GM19468 (cell line): ENCODE data around the gene OR4S2.
A peak's percentile ranks its signal among the peaks of the same experiment; 100 is the strongest.

Source experiments
- ATAC-seq: cut with Tn5 transposase; IDR thresholded peaks from one replicate; pipeline ENCODE4 v1.9.1; 2021; ENCODE audit warnings: mild to moderate bottlenecking, moderate library complexity, moderate number of reproducible peaks; ENCODE audit not compliant: unreplicated experiment; ENCODE audit errors: extremely low read depth

OR4S2 gene

GRCh38 chr11:55648027-55648426 lies at the start of gene OR4S2:
Gene OR4S2 (plus strand): TSS chr11:55648327. CDS start chr11:55650904, 2,577 bp downstream.
- no peak for ATAC-seq

DNA sequence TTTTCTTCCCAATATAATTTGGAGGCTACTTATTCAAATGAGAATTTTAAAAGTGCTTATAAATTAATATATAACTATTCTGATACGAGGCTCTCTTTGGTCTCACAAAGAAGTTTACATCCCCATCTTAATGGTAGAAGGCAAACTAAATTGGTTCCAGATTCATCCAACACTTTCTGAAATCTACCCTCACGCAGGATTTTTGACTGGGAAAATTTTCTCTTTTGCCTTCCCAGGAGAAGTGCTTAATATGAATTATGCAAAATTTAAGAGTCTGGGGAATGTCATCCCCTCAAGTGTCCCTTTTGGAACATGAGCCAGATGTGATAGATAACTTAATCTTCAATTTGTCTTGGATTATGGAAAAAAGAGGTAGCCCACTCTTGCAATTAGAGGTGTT lies 40.6 kb upstream of the OR4S2 start, which contains the start of gene OR4C11:
Gene OR4C11, minus strand, starts transcription at position 101 of the 400 bp plus-strand sequence. CDS start 3,272 bp downstream, outside the sequence.
- no peak for ATAC-seq

DNA sequence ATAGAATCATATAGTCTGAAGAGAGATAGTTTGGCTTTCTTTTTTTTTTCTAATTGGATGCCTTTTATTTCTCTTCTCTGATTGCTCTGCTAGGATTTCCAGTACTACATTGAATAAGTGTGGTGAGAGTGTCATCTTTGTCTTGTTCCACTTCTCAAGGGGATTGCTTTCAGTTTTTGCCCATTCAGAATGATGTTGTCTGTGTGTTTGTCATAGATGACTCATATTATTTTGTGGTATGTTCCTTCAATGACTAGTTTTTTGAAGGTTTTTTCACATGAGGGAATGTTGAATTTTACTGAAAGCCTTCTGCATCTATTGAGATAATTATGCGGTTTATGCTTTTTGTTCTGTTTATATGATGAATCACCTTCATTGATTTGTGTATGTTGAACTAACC lies 23.6 kb upstream of the OR4S2 start:
- ATAC-seq: no peak

DNA sequence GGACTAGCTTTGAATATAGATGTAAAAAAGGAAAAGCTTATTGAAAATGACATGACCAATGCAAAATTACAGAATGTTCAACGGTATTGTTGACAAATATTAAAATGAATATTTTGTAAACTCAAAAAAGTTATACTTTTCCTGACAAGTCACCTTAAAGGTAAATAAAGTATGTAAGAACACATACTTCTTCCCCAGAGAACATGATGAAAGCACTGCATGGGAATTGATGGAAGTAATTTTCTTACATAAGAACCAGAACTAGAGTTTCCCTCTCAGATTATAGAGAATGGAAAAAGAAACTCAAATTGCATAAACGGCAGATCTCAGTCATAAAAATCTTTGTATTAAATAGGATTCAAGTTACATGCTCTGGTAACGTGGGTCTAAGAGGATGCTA lies 13.3 kb upstream of the OR4S2 start, which contains the start of gene OR4P4:
Gene OR4P4, plus strand, starts transcription at position 301 of the 400 bp plus-strand sequence.
- ATAC-seq: no peak

GRCh38 chr11:55652560-55652959 lies 4.4 kb downstream of the OR4S2 start:
- no peak for ATAC-seq

GRCh38 chr11:55655096-55655495 lies 7.0 kb downstream of the OR4S2 start:
- ATAC-seq: no peak

DNA sequence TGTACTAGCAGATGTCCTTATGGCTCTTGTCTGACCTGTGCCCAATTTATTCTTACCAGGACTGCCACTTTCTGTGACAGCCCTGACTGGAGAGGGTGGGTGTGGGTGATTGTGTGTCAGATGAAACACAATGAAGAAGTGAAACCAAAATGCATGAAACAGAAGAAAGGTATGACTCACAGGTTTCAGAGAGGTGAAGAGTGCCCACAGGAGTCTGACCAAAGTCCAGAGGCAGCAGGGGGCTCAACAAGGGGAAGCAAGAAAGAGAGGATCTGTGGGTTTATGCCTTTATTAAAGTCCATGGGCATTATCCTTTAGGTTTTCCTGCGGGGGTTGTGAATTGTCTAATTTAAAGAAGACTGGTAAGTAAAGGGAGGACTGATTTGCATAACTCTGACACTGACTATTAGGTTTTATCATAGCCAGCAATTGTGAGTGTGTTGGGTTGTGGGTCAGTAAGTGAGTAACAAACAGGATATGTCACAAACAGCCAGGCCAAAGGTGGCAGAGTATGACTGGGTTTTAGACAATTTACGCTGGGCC lies 10.0 kb downstream of the OR4S2 start:
- ATAC-seq: peak; percentile 95

- ATAC-seq: peak; percentile 23
These were observed 10.5 kb downstream of the OR4S2 start for GRCh38 chr11:55658608-55659007.

GRCh38 chr11:55661901-55662300 lies 13.8 kb downstream of the OR4S2 start, which contains the start of gene OR4C6:
Gene OR4C6 (plus strand): TSS chr11:55662201. CDS start chr11:55665167, 2,966 bp downstream.
- ATAC-seq: no peak

GRCh38 chr11:55669376-55669775 lies 21.2 kb downstream of the OR4S2 start:
- ATAC-seq: no peak

DNA sequence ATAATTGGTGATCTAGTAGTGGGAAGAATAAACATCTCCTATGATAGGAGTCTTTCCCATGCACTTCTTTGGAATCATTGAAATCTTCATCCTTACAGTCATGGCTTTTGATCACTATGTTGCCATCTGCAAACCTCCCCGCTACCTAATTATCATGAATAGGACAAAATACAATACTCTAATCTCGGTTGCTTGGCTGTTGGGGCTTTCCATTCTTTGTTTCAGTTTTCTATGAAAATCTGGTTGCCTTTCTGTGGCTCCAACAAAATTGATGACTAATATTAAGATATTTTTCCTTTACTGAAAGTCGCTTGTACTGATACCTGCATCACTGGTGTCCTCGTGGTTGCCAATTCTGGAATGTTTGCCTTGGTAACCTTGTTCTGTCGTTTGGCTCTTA lies 25.7 kb downstream of the OR4S2 start:
- no peak for ATAC-seq

DNA sequence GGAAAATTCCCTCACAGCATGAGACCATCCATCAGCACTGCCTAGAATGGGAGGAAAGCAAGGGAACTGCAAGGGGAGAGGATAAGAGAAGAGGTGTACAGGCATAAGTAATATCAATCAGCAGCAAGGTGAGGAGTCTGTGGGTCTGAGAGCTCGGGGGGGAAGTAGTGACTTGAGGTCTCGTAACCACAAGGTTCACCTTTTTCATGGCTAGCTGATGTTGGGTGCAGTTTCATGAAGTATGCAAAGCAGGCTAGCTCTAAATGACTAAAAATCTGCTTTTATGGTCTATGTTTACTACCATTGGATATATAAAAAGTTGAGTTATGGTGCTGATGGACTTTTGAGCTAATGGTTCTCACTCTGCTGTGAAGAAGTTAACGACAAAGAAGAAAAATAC lies 49.7 kb downstream of the OR4S2 start:
- ATAC-seq: peak; percentile 63

- ATAC-seq: no peak
These were observed 53.3 kb downstream of the OR4S2 start for GRCh38 chr11:55701429-55701828.
